Cortex of kidney (tissue), 1 donor: Measurements from ENCODE around the gene PMPCA.

Experiments
- DNase-seq: peaks from one replicate; lab custom pipeline; 2025; lab: John Stamatoyannopoulos, UW

Gene PMPCA

GRCh38 chr9:136373300-136374182 is 36.9 kb upstream of the PMPCA start, which contains the start of gene CARD9:
TSS of gene CARD9 (minus strand) at chr9:136373669. CDS start at chr9:136372078, 1,591 bp downstream.
- no peak for DNase-seq

- DNase-seq = no peak
Observed at GRCh38 chr9:136374183-136374575, 36.3 kb upstream of the PMPCA start.

GRCh38 chr9:136375096-136375495 is 35.4 kb upstream of the PMPCA start:
- DNase-seq = no peak

- DNase-seq = no peak
Observed at GRCh38 chr9:136376457-136376856, 34.0 kb upstream of the PMPCA start.

GRCh38 chr9:136377341-136378169 is 32.9 kb upstream of the PMPCA start:
- no peak for DNase-seq

- DNase-seq = no peak
Observed at GRCh38 chr9:136378170-136379002, 32.1 kb upstream of the PMPCA start.

- no peak for DNase-seq
Observed at GRCh38 chr9:136379003-136379287, 31.5 kb upstream of the PMPCA start.

- DNase-seq = no peak
Observed at GRCh38 chr9:136379401-136379800, 31.1 kb upstream of the PMPCA start.

GRCh38 chr9:136379891-136380290 is 30.6 kb upstream of the PMPCA start:
- DNase-seq = no peak

GRCh38 chr9:136380381-136380780 is 30.1 kb upstream of the PMPCA start:
- DNase-seq = no peak

GRCh38 chr9:136381311-136381710 is 29.1 kb upstream of the PMPCA start:
- no peak for DNase-seq

GRCh38 chr9:136381966-136382513 is 28.4 kb upstream of the PMPCA start:
- no peak for DNase-seq

GRCh38 chr9:136383436-136383835 is 27.0 kb upstream of the PMPCA start:
- DNase-seq = no peak

GRCh38 chr9:136385015-136385414 is 25.4 kb upstream of the PMPCA start:
- DNase-seq = no peak

GRCh38 chr9:136386018-136386417 is 24.4 kb upstream of the PMPCA start:
- no peak for DNase-seq

- no peak for DNase-seq
Observed at GRCh38 chr9:136387217-136387616, 23.2 kb upstream of the PMPCA start.

- no peak for DNase-seq
Observed at GRCh38 chr9:136389396-136389795, 21.1 kb upstream of the PMPCA start.

GRCh38 chr9:136391737-136392537 is 18.5 kb upstream of the PMPCA start:
- no peak for DNase-seq

GRCh38 chr9:136392538-136393449 is 17.7 kb upstream of the PMPCA start:
- no peak for DNase-seq

GRCh38 chr9:136393531-136393930 is 16.9 kb upstream of the PMPCA start:
- no peak for DNase-seq
